ENCODE measurements around the gene UQCRQ. TPM values are rescaled to one million over a fixed set of nuclear protein-coding genes. Genes with fewer than 3 reads are reported as not detected.
A peak's percentile ranks its signal among the peaks of the same experiment; 100 is the strongest.

UQCRQ gene
- total and polyA plus RNA-seq, 9 of the 15 experiments (the other 6 are each of a cell fraction or from before 2014, with no cell fraction given), result 235 to 2,421 (median 883) TPM

DNA sequence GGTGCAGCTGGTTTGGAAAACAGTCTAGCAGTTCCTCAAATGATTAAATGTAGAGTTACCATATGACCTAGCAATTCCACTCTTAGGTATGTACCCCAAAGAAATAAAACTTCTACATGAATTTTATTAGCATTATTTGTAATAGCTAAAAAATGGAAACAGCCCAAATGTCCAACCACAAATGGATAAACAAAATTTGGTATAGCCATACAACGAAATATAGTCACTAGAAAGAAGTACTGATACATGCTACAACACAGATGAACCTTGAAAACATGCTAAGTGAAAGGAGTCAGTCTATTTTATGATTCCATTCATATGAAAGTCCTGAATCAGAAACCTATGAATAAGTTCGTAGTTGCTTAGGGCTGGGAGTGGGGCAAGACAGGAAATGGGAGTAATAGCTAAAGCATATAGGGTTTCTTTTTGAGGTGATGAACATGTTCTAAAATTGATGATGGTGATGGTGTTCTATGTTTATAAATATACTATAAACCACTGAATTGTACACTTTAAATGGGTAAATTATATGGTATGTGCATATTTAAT is 6.5 kb upstream of the UQCRQ start (continued):
- TF ChIP-seq IRF9 (tag; IDR thresholded peaks at IDR 0.05) (no peak), ESRRA (IDR thresholded peaks at IDR 0.05; ENCODE audit: borderline replicate concordance, low read depth) (no peak), HDAC8 (tag; IDR thresholded peaks at IDR 0.05) (no peak), FOXJ3 (CRISPR knock-in tag; IDR thresholded peaks at IDR 0.05) (no peak)

DNA sequence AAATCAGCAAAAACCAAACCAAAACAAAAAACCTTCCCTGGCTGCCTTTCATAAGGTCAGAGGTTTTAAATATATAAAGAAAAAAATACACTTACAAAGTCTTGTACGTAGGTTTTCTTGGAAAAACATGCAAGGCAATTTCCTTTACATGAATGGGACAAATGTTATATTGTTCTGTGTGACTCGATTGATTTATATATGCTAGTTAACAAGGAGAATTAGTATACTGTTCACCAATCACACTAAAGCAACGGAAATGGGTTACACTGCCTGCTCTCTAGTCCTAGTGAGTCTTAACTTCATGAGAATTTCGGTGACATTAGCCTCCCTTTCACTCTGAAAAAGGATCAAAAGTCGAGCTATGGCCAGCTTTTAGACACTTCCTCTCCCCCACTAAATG is 5.7 kb upstream of the UQCRQ start:
- Histone ChIP-seq H2AFZ (ENCODE audit: low read depth, low read length) (peak overlapping the region; percentile 45), H3K4me2 (ENCODE audit: insufficient read depth, low read length) (no peak overlapping the region), H3K4me1 (replicated peaks in 1 of 2; ENCODE audit: control insufficient read depth in 2 of 2, insufficient read depth in 2 of 2, low read length in 2 of 2) (peaks cover 4 to 8% of the 10 kb centered on the region in 2 experiments), H3K4me3 (no peak overlapping the region), H3K9me1 (ENCODE audit: control insufficient read depth, insufficient read depth, low read length) (no peaks in the 10 kb centered on the region), H3K9ac (ENCODE audit: insufficient read depth in 1 of 2, low read depth in 2 of 2, low read length in 2 of 2) (no peak overlapping the region), H3K27ac (ENCODE audit: extremely low read depth, low read depth, low read length) (no peak overlapping the region), H3K36me3 (ENCODE audit: control insufficient read depth, insufficient read depth, low read length) (no peaks in the 10 kb centered on the region), H3K9me3 (replicated peaks; ENCODE audit: control insufficient read depth, insufficient read depth, low read depth, low read length) (no peaks in the 10 kb centered on the region), H3K79me2 (ENCODE audit: control insufficient read depth, insufficient read depth, low read length) (no peaks in the 10 kb centered on the region), H4K20me1 (replicated peaks; ENCODE audit: control insufficient read depth, insufficient read depth, low read length) (no peaks in the 10 kb centered on the region), H3K27me3 (ENCODE audit: control insufficient read depth in 2 of 2, insufficient read depth in 2 of 2, low read length in 2 of 2) (no peaks in the 10 kb centered on the region)
- POLR2A ChIA-PET, result interaction anchor here (1.0 to 3.1 kb wide), 4 partner anchors 9 to 12 kb away, joined by 6 to 22 read pairs (median 8); no protein-coding TSS in a partner anchor
- in situ Hi-C loops (cut with MboI), result no loop called here
- CTCF ChIA-PET (ENCODE audit: low intra/inter-chr PET ratio), result interaction anchor here (0.6 kb wide), 1 partner anchor 97 kb away, joined by 3 read pairs; no protein-coding TSS in a partner anchor
- 8% methylated on average over 5 of the region's 5 CpGs for WGBS (ENCODE audit: insufficient coverage, low coverage, missing lambda C conversion rate)
- no peak for ATAC-seq
- BruUV-seq (replicated peaks), result no TSS peak
- intact Hi-C loops (cut with micrococcal nuclease), result no loop called here
- no peak for DNase-seq (ENCODE audit: extremely low read depth in 1 of 4, low spot score in 3 of 4)
- FAIRE-seq, result no peak
- TF ChIP-seq BRF1 (IDR thresholded peaks at IDR 0.05; ENCODE audit: borderline replicate concordance, extremely low read depth, insufficient read length), result no peak
- TF ChIP-seq, protein P1, sequence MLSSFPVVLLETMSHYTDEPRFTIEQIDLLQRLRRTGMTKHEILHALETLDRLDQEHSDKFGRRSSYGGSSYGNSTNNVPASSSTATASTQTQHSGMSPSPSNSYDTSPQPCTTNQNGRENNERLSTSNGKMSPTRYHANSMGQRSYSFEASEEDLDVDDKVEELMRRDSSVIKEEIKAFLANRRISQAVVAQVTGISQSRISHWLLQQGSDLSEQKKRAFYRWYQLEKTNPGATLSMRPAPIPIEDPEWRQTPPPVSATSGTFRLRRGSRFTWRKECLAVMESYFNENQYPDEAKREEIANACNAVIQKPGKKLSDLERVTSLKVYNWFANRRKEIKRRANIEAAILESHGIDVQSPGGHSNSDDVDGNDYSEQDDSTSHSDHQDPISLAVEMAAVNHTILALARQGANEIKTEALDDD (IDR thresholded peaks at IDR 0.05), result peak; percentile 58
- no peak for TF ChIP-seq HMG20B (CRISPR knock-in tag; IDR thresholded peaks at IDR 0.05)
- TF ChIP-seq TCF7L2 (IDR thresholded peaks at IDR 0.05; ENCODE audit: low read depth, low read length), result no peak
- no peak for TF ChIP-seq CBX3 (IDR thresholded peaks at IDR 0.05; ENCODE audit: borderline replicate concordance in 1 of 2, low read length in 2 of 2)
